ENCODE measurements around the gene RRP9. TPM values are rescaled to one million over a fixed set of nuclear protein-coding genes. Genes with fewer than 3 reads are reported as not detected.

The RRP9 gene
- total and polyA plus RNA-seq, 4 experiments from 2014 or later, result 15.2 to 20.7 (median 18.3) TPM

GRCh38 chr3:51961602-51962569, 20.2 kb upstream of the RRP9 start:
- Histone ChIP-seq H3K4me1 (ENCODE audit: insufficient read depth, low read length) (peaks cover 14% of the 10 kb centered on the region), H3K27me3 (ENCODE audit: insufficient read depth, low read length) (no peaks in the 10 kb centered on the region), H3K27ac (ENCODE audit: low read depth, low read length) (no peak overlapping the region), H3K36me3 (ENCODE audit: insufficient read depth, low read length) (no peaks in the 10 kb centered on the region), H3K9me3 (ENCODE audit: control insufficient read depth in 1 of 2, low read length in 2 of 2) (no peaks in the 10 kb centered on the region), H3K4me3 (ENCODE audit: low read length in 2 of 2) (no peak overlapping the region)
- no peak for DNase-seq
- no peak overlapping the region for H3K27ac Mint-ChIP-seq
- H3K27me3 Mint-ChIP-seq, result peaks cover 0 to 2% of the 10 kb centered on the region in 2 donors
- H3K36me3 Mint-ChIP-seq, result peaks cover 6 to 15% of the 10 kb centered on the region in 2 donors
- CTCF ChIA-PET (ENCODE audit: partially characterized antibody), result interaction anchor here (0.9 to 1.2 kb wide), 3 partner anchors 9 to 22 kb away, joined by 4 to 5 read pairs (median 4); partner anchors contain the start of genes ABHD14B and ACY1
- peaks cover 7 to 19% (median 12%) of the 10 kb centered on the region in 4 donors for H3K4me1 Mint-ChIP-seq
- no peaks in the 10 kb centered on the region for H3K9me3 Mint-ChIP-seq
- POLR2A ChIA-PET (ENCODE audit: partially characterized antibody), result interaction anchor here (0.6 to 1.3 kb wide), 4 partner anchors 9 to 13 kb away, joined by 3 to 7 read pairs (median 3); partner anchors contain the start of genes ABHD14A and ABHD14B
- intact Hi-C loops (cut with micrococcal nuclease), result no loop called here
- no peak overlapping the region for H3K4me3 Mint-ChIP-seq

GRCh38 chr3:51961011-51961410, 19.3 kb upstream of the RRP9 start:
- ChIA-PET CTCF (ENCODE audit: partially characterized antibody) (interaction anchor here (1.2 kb wide), 1 partner anchor 13 kb away, joined by 5 read pairs; the partner anchor contains the start of gene ABHD14B), POLR2A (ENCODE audit: partially characterized antibody) (interaction anchor here (1.2 to 1.3 kb wide), 2 partner anchors 9 to 13 kb away, joined by 3 read pairs; partner anchors contain the start of gene ABHD14B)
- H3K4me3 ChIP-seq (ENCODE audit: low read length in 2 of 2), result no peak overlapping the region

GRCh38 chr3:51960386-51960785, 18.7 kb upstream of the RRP9 start:
- CTCF ChIA-PET (ENCODE audit: partially characterized antibody), result no interaction called here
- Mint-ChIP-seq H3K27me3 (peaks cover 0 to 2% of the 10 kb centered on the region in 2 donors), H3K4me3 (no peak overlapping the region), H3K9me3 (no peaks in the 10 kb centered on the region), H3K27ac (no peak overlapping the region), H3K4me1 (peaks cover 6 to 11% (median 7%) of the 10 kb centered on the region in 4 donors), H3K36me3 (peaks cover 6 to 15% of the 10 kb centered on the region in 2 donors)
- Histone ChIP-seq H3K4me3 (ENCODE audit: low read length in 2 of 2) (no peak overlapping the region), H3K36me3 (ENCODE audit: insufficient read depth, low read length) (no peaks in the 10 kb centered on the region), H3K4me1 (ENCODE audit: insufficient read depth, low read length) (peaks cover 14% of the 10 kb centered on the region), H3K27me3 (ENCODE audit: insufficient read depth, low read length) (peaks cover 1% of the 10 kb centered on the region), H3K27ac (ENCODE audit: low read depth, low read length) (no peak overlapping the region), H3K9me3 (ENCODE audit: control insufficient read depth in 1 of 2, low read length in 2 of 2) (no peaks in the 10 kb centered on the region)
- DNase-seq, result no peak
- POLR2A ChIA-PET (ENCODE audit: partially characterized antibody), result interaction anchor here (1.3 kb wide), 1 partner anchor 13 kb away, joined by 3 read pairs; the partner anchor contains the start of gene ABHD14B
- intact Hi-C loops (cut with micrococcal nuclease), result no loop called here

More at GRCh38 chr3:51961011-51961410, 19.3 kb upstream of the RRP9 start:
- H3K4me1 ChIP-seq (ENCODE audit: insufficient read depth, low read length), result peaks cover 14% of the 10 kb centered on the region
- no peaks in the 10 kb centered on the region for H3K9me3 Mint-ChIP-seq
- H3K36me3 Mint-ChIP-seq, result peaks cover 6 to 15% of the 10 kb centered on the region in 2 donors
- H3K27ac Mint-ChIP-seq, result no peak overlapping the region
- no peak for DNase-seq
- H3K9me3 ChIP-seq (ENCODE audit: control insufficient read depth in 1 of 2, low read length in 2 of 2), result no peaks in the 10 kb centered on the region
- H3K4me3 Mint-ChIP-seq, result no peak overlapping the region
- peaks cover 0 to 2% of the 10 kb centered on the region in 2 donors for H3K27me3 Mint-ChIP-seq
- H3K27me3 ChIP-seq (ENCODE audit: insufficient read depth, low read length), result no peaks in the 10 kb centered on the region
- no peak overlapping the region for H3K27ac ChIP-seq (ENCODE audit: low read depth, low read length)
- H3K4me1 Mint-ChIP-seq, result peaks cover 7 to 17% (median 9%) of the 10 kb centered on the region in 4 donors
- intact Hi-C loops (cut with micrococcal nuclease), result no loop called here
- no peaks in the 10 kb centered on the region for H3K36me3 ChIP-seq (ENCODE audit: insufficient read depth, low read length)

- H3K27ac Mint-ChIP-seq, result no peak overlapping the region
- H3K27me3 Mint-ChIP-seq, result peaks cover 2% of the 10 kb centered on the region in 2 donors
- Histone ChIP-seq H3K36me3 (ENCODE audit: insufficient read depth, low read length) (no peaks in the 10 kb centered on the region), H3K4me3 (ENCODE audit: low read length in 2 of 2) (no peak overlapping the region), H3K9me3 (ENCODE audit: control insufficient read depth in 1 of 2, low read length in 2 of 2) (no peaks in the 10 kb centered on the region), H3K27me3 (ENCODE audit: insufficient read depth, low read length) (peaks cover 8% of the 10 kb centered on the region), H3K4me1 (ENCODE audit: insufficient read depth, low read length) (peaks cover 15% of the 10 kb centered on the region), H3K27ac (ENCODE audit: low read depth, low read length) (no peak overlapping the region)
- H3K36me3 Mint-ChIP-seq, result peaks cover 6 to 15% of the 10 kb centered on the region in 2 donors
- ChIA-PET CTCF (ENCODE audit: partially characterized antibody) (no interaction called here), POLR2A (ENCODE audit: partially characterized antibody) (no interaction called here)
- H3K4me3 Mint-ChIP-seq, result no peak overlapping the region
- no peaks in the 10 kb centered on the region for H3K9me3 Mint-ChIP-seq
- peaks cover 0 to 6% (median 1%) of the 10 kb centered on the region in 4 donors for H3K4me1 Mint-ChIP-seq
- no peak for DNase-seq
- intact Hi-C loops (cut with micrococcal nuclease), result no loop called here
Observed at GRCh38 chr3:51959651-51960050, 17.9 kb upstream of the RRP9 start.

GRCh38 chr3:51958603-51959521, 17.2 kb upstream of the RRP9 start:
- Histone ChIP-seq H3K27ac (ENCODE audit: low read depth, low read length) (no peak overlapping the region), H3K27me3 (ENCODE audit: insufficient read depth, low read length) (peaks cover 8% of the 10 kb centered on the region), H3K4me3 (ENCODE audit: low read length in 2 of 2) (no peak overlapping the region), H3K36me3 (ENCODE audit: insufficient read depth, low read length) (no peaks in the 10 kb centered on the region), H3K4me1 (ENCODE audit: insufficient read depth, low read length) (peaks cover 15% of the 10 kb centered on the region), H3K9me3 (ENCODE audit: control insufficient read depth in 1 of 2, low read length in 2 of 2) (no peaks in the 10 kb centered on the region)
- Mint-ChIP-seq H3K27me3 (peaks cover 2 to 8% of the 10 kb centered on the region in 2 donors), H3K27ac (no peak overlapping the region), H3K4me1 (peaks cover 0 to 6% (median 4%) of the 10 kb centered on the region in 4 donors), H3K4me3 (no peak overlapping the region), H3K36me3 (peaks cover 6 to 15% of the 10 kb centered on the region in 2 donors), H3K9me3 (no peaks in the 10 kb centered on the region)
- CTCF ChIA-PET (ENCODE audit: partially characterized antibody), result interaction anchor here (0.7 kb wide), 1 partner anchor 1417 kb away, joined by 3 read pairs; no protein-coding TSS in a partner anchor
- intact Hi-C loops (cut with micrococcal nuclease), result no loop called here
- POLR2A ChIA-PET (ENCODE audit: partially characterized antibody), result interaction anchor here (1.8 to 2.3 kb wide), 2 partner anchors 9 to 15 kb away, joined by 5 to 9 read pairs; partner anchors contain the start of genes ABHD14A, ABHD14B and PCBP4
- DNase-seq, result no peak

GRCh38 chr3:51957520-51958205, 16.0 kb upstream of the RRP9 start:
- ChIA-PET POLR2A (ENCODE audit: partially characterized antibody) (interaction anchor here (1.8 to 2.3 kb wide), 2 partner anchors 10 to 16 kb away, joined by 5 to 9 read pairs; partner anchors contain the start of genes ABHD14A, ABHD14B and PCBP4), CTCF (ENCODE audit: partially characterized antibody) (interaction anchor here (1.4 kb wide), 1 partner anchor 16 kb away, joined by 8 read pairs; the partner anchor contains the start of gene ABHD14B)
- H3K27me3 Mint-ChIP-seq, result peaks cover 5 to 12% of the 10 kb centered on the region in 2 donors
- H3K4me1 ChIP-seq (ENCODE audit: insufficient read depth, low read length), result peaks cover 15% of the 10 kb centered on the region
- peaks cover 0 to 8% (median 4%) of the 10 kb centered on the region in 4 donors for H3K4me1 Mint-ChIP-seq
- peaks cover 6 to 15% of the 10 kb centered on the region in 2 donors for H3K36me3 Mint-ChIP-seq
- no peak for DNase-seq
- H3K27me3 ChIP-seq (ENCODE audit: insufficient read depth, low read length), result peaks cover 8% of the 10 kb centered on the region
- no peaks in the 10 kb centered on the region for H3K9me3 ChIP-seq (ENCODE audit: control insufficient read depth in 1 of 2, low read length in 2 of 2)
- H3K4me3 ChIP-seq (ENCODE audit: low read length in 2 of 2), result no peak overlapping the region
- H3K9me3 Mint-ChIP-seq, result no peaks in the 10 kb centered on the region
- H3K27ac Mint-ChIP-seq, result no peak overlapping the region
- intact Hi-C loops (cut with micrococcal nuclease), result loop anchor here (2.0 kb wide), 1 partner anchor 15 kb away; the partner anchor contains the start of gene PARP3
- H3K36me3 ChIP-seq (ENCODE audit: insufficient read depth, low read length), result no peaks in the 10 kb centered on the region
- H3K4me3 Mint-ChIP-seq, result no peak overlapping the region
- no peak overlapping the region for H3K27ac ChIP-seq (ENCODE audit: low read depth, low read length)
